ENCODE measurements around the gene SMIM28. TPM values are rescaled to one million over a fixed set of nuclear protein-coding genes. Genes with fewer than 3 reads are reported as not detected.

Gene SMIM28
- total RNA-seq, 1 donor from 2014 or later, result not detected

DNA sequence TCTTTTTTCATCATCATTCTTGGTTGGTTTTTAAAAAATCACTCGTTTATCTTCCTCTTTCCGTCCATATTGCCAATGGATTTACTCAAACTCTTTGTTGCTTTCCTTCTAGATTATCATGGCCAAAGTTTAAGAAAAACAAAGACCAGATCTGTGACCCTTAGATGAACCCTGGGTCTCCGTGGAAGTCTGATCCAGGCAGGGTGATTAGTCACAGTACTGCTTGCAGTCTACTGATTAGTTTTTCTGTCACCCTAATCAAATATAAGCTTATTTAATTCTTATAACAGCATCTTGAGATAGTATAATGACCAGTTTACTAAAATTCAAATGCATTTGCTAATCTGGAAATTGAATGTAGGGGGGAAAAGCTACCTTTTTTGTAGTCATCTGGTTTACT is 6.0 kb upstream of the SMIM28 start:
- no peak for DNase-seq (ENCODE audit: extremely low spot score, unreplicated experiment)
- H3K4me1 Mint-ChIP-seq (ENCODE audit: unreplicated experiment), result no peaks in the 10 kb centered on the region
- H3K9me3 Mint-ChIP-seq (ENCODE audit: unreplicated experiment), result peaks cover 7% of the 10 kb centered on the region
- H3K27me3 Mint-ChIP-seq (ENCODE audit: unreplicated experiment), result peaks cover 18% of the 10 kb centered on the region
- no peaks in the 10 kb centered on the region for H3K36me3 Mint-ChIP-seq (ENCODE audit: unreplicated experiment)
- H3K27ac Mint-ChIP-seq (ENCODE audit: unreplicated experiment), result no peak overlapping the region
- no peak overlapping the region for H3K4me3 Mint-ChIP-seq (ENCODE audit: unreplicated experiment)
- TF ChIP-seq, protein P1, sequence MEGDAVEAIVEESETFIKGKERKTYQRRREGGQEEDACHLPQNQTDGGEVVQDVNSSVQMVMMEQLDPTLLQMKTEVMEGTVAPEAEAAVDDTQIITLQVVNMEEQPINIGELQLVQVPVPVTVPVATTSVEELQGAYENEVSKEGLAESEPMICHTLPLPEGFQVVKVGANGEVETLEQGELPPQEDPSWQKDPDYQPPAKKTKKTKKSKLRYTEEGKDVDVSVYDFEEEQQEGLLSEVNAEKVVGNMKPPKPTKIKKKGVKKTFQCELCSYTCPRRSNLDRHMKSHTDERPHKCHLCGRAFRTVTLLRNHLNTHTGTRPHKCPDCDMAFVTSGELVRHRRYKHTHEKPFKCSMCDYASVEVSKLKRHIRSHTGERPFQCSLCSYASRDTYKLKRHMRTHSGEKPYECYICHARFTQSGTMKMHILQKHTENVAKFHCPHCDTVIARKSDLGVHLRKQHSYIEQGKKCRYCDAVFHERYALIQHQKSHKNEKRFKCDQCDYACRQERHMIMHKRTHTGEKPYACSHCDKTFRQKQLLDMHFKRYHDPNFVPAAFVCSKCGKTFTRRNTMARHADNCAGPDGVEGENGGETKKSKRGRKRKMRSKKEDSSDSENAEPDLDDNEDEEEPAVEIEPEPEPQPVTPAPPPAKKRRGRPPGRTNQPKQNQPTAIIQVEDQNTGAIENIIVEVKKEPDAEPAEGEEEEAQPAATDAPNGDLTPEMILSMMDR (IDR thresholded peaks at IDR 0.05), result no peak

DNA sequence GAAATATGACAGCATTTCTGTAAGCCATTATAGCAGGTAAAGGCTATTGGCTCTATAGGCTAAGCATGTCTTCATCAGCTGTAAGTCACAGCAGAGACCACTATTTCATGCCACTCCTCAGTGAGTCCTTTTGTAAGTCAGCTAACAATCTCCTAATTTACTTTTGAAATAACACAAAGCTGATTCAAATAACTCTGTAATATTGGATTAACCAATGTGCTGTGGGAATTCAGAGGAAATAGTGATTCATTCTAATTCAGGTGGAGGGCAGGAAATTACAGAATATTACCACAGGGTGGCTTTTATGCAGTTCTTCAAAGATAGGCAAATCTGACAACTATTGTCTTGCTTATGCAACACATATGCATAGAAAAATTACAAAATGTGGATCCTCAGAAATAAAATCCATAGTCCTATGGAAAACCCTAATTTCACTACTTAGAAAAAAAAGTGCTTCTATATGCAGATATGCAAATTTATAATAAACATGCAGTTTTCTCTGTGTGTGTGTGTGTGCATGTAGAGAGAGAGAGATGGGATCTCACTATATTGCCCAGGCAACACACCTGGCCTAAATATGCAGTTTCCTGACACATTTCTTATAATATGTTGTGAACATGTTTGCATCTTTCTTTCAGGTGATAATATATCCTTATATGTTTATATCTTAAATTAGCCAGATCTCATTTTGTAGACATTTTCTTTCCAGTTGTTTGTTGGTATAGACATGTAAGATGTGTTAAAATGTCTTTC is 4.8 kb upstream of the SMIM28 start:
- Mint-ChIP-seq H3K4me1 (ENCODE audit: unreplicated experiment) (no peaks in the 10 kb centered on the region), H3K36me3 (ENCODE audit: unreplicated experiment) (no peaks in the 10 kb centered on the region), H3K9me3 (ENCODE audit: unreplicated experiment) (no peaks in the 10 kb centered on the region), H3K27ac (ENCODE audit: unreplicated experiment) (no peak overlapping the region), H3K27me3 (ENCODE audit: unreplicated experiment) (peaks cover 16% of the 10 kb centered on the region), H3K4me3 (ENCODE audit: unreplicated experiment) (no peak overlapping the region)
- DNase-seq (ENCODE audit: extremely low spot score, unreplicated experiment), result no peak
- TF ChIP-seq, protein P1 (IDR thresholded peaks at IDR 0.05), result no peak

DNA sequence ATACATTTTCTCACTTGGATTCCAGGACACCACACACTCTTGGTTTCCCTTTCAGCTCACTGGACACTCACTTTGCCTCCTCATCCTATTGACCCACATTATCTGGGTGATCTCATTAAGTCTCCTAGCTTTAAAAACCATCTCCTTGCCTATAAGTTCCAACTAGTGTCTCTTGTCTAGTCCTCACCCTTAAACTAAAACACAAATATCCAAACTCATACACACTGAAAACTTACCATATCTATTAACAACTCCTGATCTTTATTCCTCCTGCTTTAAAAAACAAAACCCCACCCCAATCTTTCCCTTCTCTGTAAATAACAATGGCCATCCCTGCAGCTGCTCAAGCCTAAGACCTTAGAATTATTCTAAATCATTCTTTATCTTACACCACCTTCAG is 3.5 kb upstream of the SMIM28 start:
- peaks cover 16% of the 10 kb centered on the region for H3K27me3 Mint-ChIP-seq (ENCODE audit: unreplicated experiment)
- H3K4me3 Mint-ChIP-seq (ENCODE audit: unreplicated experiment), result no peak overlapping the region
- H3K36me3 Mint-ChIP-seq (ENCODE audit: unreplicated experiment), result no peaks in the 10 kb centered on the region
- H3K27ac Mint-ChIP-seq (ENCODE audit: unreplicated experiment), result no peak overlapping the region
- H3K4me1 Mint-ChIP-seq (ENCODE audit: unreplicated experiment), result no peaks in the 10 kb centered on the region
- no peak for DNase-seq (ENCODE audit: extremely low spot score, unreplicated experiment)
- TF ChIP-seq, protein P1 (IDR thresholded peaks at IDR 0.05), result no peak
- H3K9me3 Mint-ChIP-seq (ENCODE audit: unreplicated experiment), result no peaks in the 10 kb centered on the region

DNA sequence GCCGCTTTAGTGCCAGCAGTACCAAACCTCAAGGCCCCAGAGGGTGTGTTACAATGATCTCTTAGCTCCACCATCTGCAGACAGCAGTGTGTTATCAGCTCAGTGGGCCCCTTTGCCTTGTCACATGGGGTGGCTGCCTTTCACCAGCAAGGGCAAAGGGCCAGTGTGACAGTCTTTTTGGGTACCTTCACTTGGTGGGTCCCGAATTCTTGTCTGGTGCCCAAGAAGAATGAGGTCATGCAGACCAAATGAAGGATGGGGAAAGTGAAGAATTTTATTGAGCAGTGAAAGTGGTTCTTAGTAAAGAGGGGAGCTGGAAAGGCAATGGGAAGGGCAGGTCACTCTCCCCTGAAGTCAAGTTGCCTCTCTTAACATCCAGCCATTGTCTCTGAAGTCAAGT is 2.9 kb upstream of the SMIM28 start:
- Mint-ChIP-seq H3K27me3 (ENCODE audit: unreplicated experiment) (peaks cover 14% of the 10 kb centered on the region), H3K36me3 (ENCODE audit: unreplicated experiment) (no peaks in the 10 kb centered on the region), H3K9me3 (ENCODE audit: unreplicated experiment) (no peaks in the 10 kb centered on the region), H3K4me1 (ENCODE audit: unreplicated experiment) (no peaks in the 10 kb centered on the region), H3K4me3 (ENCODE audit: unreplicated experiment) (no peak overlapping the region), H3K27ac (ENCODE audit: unreplicated experiment) (no peak overlapping the region)
- TF ChIP-seq, protein P1 (IDR thresholded peaks at IDR 0.05), result no peak
- no peak for DNase-seq (ENCODE audit: extremely low spot score, unreplicated experiment)

DNA sequence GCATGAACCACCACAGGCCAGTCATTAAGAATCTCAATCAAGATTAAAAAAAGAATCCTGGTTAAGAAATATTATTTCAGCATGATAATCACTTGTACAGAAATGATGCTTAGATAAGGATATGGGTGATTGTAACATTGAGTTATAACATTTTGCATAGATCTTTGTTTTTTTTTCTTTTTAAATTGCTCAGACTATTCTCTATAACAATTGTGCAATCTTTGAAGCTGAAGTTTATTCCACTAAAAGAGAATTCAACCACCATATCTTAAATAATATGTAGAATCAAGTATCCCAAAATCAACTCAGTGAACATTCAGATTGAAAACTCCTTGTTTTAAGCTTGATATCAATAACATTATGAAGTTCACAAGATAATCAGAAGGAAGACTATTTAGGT is 663 bp upstream of the SMIM28 start:
- TF ChIP-seq, protein P1 (IDR thresholded peaks at IDR 0.05), result no peak
- no peaks in the 10 kb centered on the region for H3K4me1 Mint-ChIP-seq (ENCODE audit: unreplicated experiment)
- peaks cover under 1% of the 10 kb centered on the region for H3K27me3 Mint-ChIP-seq (ENCODE audit: unreplicated experiment)
- no peaks in the 10 kb centered on the region for H3K9me3 Mint-ChIP-seq (ENCODE audit: unreplicated experiment)
- no peak overlapping the region for H3K27ac Mint-ChIP-seq (ENCODE audit: unreplicated experiment)
- H3K4me3 Mint-ChIP-seq (ENCODE audit: unreplicated experiment), result no peak overlapping the region
- H3K36me3 Mint-ChIP-seq (ENCODE audit: unreplicated experiment), result no peaks in the 10 kb centered on the region
- no peak for DNase-seq (ENCODE audit: extremely low spot score, unreplicated experiment)
